ENCODE measurements around the gene CNN2. TPM values are rescaled to one million over a fixed set of nuclear protein-coding genes. Genes with fewer than 3 reads are reported as not detected.
A peak's percentile ranks its signal among the peaks of the same experiment; 100 is the strongest.

CNN2 gene
- total RNA-seq, 2 experiments from 2014 or later, result 417 to 455 TPM

DNA sequence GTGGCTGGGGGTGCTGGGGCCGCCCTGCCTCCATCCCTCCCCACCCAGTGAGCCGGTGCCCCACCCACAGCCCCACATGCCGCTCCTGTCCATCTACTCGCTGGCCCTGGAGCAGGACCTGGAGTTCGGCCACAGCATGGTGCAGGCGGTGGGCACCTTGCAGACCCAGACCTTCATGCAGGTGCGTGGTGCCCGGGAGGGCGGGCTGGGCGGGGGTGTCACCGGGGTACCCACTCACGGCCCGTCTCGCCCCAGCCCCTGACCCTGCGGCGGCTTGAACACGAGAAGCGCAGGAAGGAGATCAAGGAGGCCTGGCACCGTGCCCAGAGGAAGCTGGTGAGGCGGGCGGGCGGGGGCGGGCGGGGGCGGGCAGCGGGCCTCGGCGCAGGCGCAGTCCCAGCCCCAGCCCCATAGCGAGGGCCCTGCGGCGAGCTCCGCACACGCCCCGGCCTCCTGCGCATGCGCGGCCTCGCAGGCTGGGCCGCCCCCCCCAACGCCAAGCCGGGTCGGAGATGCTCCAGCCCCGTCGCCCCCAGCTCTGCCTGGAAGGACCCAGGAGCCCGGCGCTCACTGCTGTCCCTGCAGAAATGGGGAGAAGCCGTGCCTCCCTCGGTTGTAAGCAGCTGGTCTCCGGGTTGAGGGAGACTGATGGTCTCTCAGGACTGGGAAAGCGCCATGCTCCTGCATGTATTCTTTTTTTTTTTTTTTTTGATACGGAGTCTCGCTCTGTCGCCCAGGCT lies 48.3 kb downstream of the CNN2 start:
- H3K4me1 Mint-ChIP-seq (ENCODE audit: low read depth), result peaks cover 54% of the 10 kb centered on the region
- peak; percentile 15 for ATAC-seq
- POLR2A ChIA-PET, result interaction anchor here (0.6 to 9.3 kb wide), 10 partner anchors 9 to 194 kb away, joined by 3 to 113 read pairs (median 4); partner anchors contain the start of genes ARHGAP45 and CIRBP

GRCh38 chr19:1076046-1076386 lies 49.6 kb downstream of the CNN2 start:
- H3K4me1 Mint-ChIP-seq (ENCODE audit: low read depth), result peaks cover 65% of the 10 kb centered on the region
- ChIA-PET POLR2A (interaction anchor here (0.5 to 9.3 kb wide), 9 partner anchors 10 to 194 kb away, joined by 3 to 113 read pairs (median 4); partner anchors contain the start of genes ARHGAP45 and CIRBP), CTCF (interaction anchor here (0.7 to 3.4 kb wide), 7 partner anchors 9 to 191 kb away, joined by 3 to 25 read pairs (median 5); partner anchors contain the start of genes ABCA7 and ARHGAP45)
- H3K9me3 Mint-ChIP-seq (ENCODE audit: insufficient read depth), result no peaks in the 10 kb centered on the region
- peak overlapping the region; percentile 93 for H3K27ac Mint-ChIP-seq
- ATAC-seq (no peak), DNase-seq (no peak)
- peak overlapping the region; percentile 67 for H3K4me3 Mint-ChIP-seq
- H3K27me3 Mint-ChIP-seq (ENCODE audit: low read depth), result no peaks in the 10 kb centered on the region
- peaks cover 82% of the 10 kb centered on the region for H3K36me3 Mint-ChIP-seq (ENCODE audit: low read depth)

More for the DNA sequence above, 48.3 kb downstream of the CNN2 start:
- DNase-seq, result peak; percentile 91
- Mint-ChIP-seq H3K27me3 (ENCODE audit: low read depth) (no peaks in the 10 kb centered on the region), H3K9me3 (ENCODE audit: insufficient read depth) (no peaks in the 10 kb centered on the region), H3K36me3 (ENCODE audit: low read depth) (peaks cover 72% of the 10 kb centered on the region), H3K27ac (peak overlapping the region; percentile 93), H3K4me3 (peak overlapping the region; percentile 69)
- CTCF ChIA-PET, result interaction anchor here (0.7 to 3.4 kb wide), 6 partner anchors 10 to 192 kb away, joined by 3 to 25 read pairs (median 6); partner anchors contain the start of gene WDR18

GRCh38 chr19:1076951-1077350 lies 50.5 kb downstream of the CNN2 start:
- Mint-ChIP-seq H3K9me3 (ENCODE audit: insufficient read depth) (no peaks in the 10 kb centered on the region), H3K27me3 (ENCODE audit: low read depth) (no peaks in the 10 kb centered on the region), H3K4me1 (ENCODE audit: low read depth) (peaks cover 68% of the 10 kb centered on the region), H3K27ac (peak overlapping the region; percentile 93), H3K36me3 (ENCODE audit: low read depth) (peaks cover 85% of the 10 kb centered on the region), H3K4me3 (peak overlapping the region; percentile 85)
- DNase-seq, result peak; percentile 98
- POLR2A ChIA-PET, result interaction anchor here (1.0 to 9.3 kb wide), 5 partner anchors 11 to 57 kb away, joined by 3 to 113 read pairs (median 4); partner anchors contain the start of genes ABCA7 and ARHGAP45
- CTCF ChIA-PET, result interaction anchor here (0.6 to 3.4 kb wide), 3 partner anchors 10 to 13 kb away, joined by 3 to 25 read pairs (median 11); partner anchors contain the start of gene ARHGAP45
- ATAC-seq, result peak; percentile 83

- Mint-ChIP-seq H3K27me3 (ENCODE audit: low read depth) (no peaks in the 10 kb centered on the region), H3K9me3 (ENCODE audit: insufficient read depth) (no peaks in the 10 kb centered on the region), H3K36me3 (ENCODE audit: low read depth) (peaks cover 80% of the 10 kb centered on the region), H3K4me3 (peak overlapping the region; percentile 85), H3K27ac (peak overlapping the region; percentile 93), H3K4me1 (ENCODE audit: low read depth) (peaks cover 62% of the 10 kb centered on the region)
- CTCF ChIA-PET, result interaction anchor here (0.7 to 3.0 kb wide), 6 partner anchors 11 to 96 kb away, joined by 3 to 16 read pairs (median 4); partner anchors contain the start of genes ARHGAP45 and WDR18
- POLR2A ChIA-PET, result interaction anchor here (0.7 to 9.3 kb wide), 8 partner anchors 8 to 189 kb away, joined by 3 to 113 read pairs (median 4); partner anchors contain the start of gene ARHGAP45
- no peak for ATAC-seq
- DNase-seq, result peak; percentile 90
Observed at GRCh38 chr19:1079566-1080111, 53.2 kb downstream of the CNN2 start.

- Mint-ChIP-seq H3K9me3 (ENCODE audit: insufficient read depth) (no peaks in the 10 kb centered on the region), H3K36me3 (ENCODE audit: low read depth) (peaks cover 84% of the 10 kb centered on the region), H3K27me3 (ENCODE audit: low read depth) (no peaks in the 10 kb centered on the region), H3K4me1 (ENCODE audit: low read depth) (peaks cover 66% of the 10 kb centered on the region), H3K27ac (peak overlapping the region; percentile 67), H3K4me3 (peak overlapping the region; percentile 25)
- ATAC-seq (no peak), DNase-seq (no peak)
- ChIA-PET POLR2A (interaction anchor here (0.8 to 9.3 kb wide), 6 partner anchors 8 to 96 kb away, joined by 3 to 113 read pairs (median 6); partner anchors contain the start of gene ARHGAP45), CTCF (interaction anchor here (0.7 to 3.0 kb wide), 7 partner anchors 10 to 97 kb away, joined by 3 to 16 read pairs (median 3); partner anchors contain the start of genes ARHGAP45 and WDR18)
Observed at GRCh38 chr19:1080360-1081161, 54.2 kb downstream of the CNN2 start.

DNA sequence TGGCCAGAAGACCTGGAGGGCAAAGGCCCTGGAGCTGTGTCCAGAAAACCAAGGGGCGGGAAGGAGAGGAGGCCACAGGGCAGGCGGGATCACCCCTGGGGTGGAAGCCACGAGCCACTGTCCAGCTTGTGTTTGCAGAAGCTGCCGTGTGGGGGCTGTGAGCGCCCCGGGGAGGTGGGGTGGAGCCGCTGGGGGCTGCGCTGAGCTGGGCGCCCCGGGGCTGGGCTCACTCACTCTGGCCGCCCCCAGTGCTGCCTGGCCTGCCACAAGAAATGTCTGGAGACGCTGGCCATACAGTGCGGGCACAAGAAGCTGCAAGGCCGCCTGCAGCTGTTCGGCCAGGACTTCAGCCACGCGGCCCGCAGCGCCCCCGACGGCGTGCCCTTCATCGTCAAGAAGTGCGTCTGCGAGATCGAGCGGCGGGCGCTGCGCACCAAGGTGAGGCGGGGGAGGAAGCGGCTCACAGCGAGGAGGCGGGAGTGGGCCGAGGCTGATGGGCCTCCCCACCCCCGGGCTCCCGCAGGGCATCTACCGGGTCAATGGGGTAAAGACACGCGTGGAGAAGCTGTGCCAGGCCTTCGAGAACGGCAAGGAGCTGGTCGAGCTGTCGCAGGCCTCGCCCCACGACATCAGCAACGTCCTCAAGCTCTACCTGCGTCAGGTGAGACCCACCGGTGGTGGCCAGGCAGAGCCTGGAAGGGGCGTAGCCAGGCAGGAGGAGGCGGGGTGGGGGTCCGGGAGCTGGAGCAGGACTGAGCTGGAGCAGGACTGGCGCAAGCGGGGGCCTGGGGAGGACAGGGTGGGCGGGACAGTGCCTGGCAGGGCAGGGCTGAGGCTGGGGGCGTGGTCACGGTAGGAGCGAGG lies 55.1 kb downstream of the CNN2 start:
- H3K27ac Mint-ChIP-seq, result peak overlapping the region; percentile 78
- ChIA-PET CTCF (interaction anchor here (1.2 to 1.6 kb wide), 3 partner anchors 9 to 54 kb away, joined by 3 to 6 read pairs (median 4); no protein-coding TSS in a partner anchor), POLR2A (interaction anchor here (0.8 to 9.3 kb wide), 5 partner anchors 7 to 188 kb away, joined by 3 to 113 read pairs (median 6); partner anchors contain the start of genes ARHGAP45 and CIRBP)
- ATAC-seq (no peak), DNase-seq (no peak)
- no peaks in the 10 kb centered on the region for H3K9me3 Mint-ChIP-seq (ENCODE audit: insufficient read depth)
- H3K36me3 Mint-ChIP-seq (ENCODE audit: low read depth), result peaks cover 81% of the 10 kb centered on the region
- no peak overlapping the region for H3K4me3 Mint-ChIP-seq
- no peaks in the 10 kb centered on the region for H3K27me3 Mint-ChIP-seq (ENCODE audit: low read depth)
- H3K4me1 Mint-ChIP-seq (ENCODE audit: low read depth), result peaks cover 65% of the 10 kb centered on the region

DNA sequence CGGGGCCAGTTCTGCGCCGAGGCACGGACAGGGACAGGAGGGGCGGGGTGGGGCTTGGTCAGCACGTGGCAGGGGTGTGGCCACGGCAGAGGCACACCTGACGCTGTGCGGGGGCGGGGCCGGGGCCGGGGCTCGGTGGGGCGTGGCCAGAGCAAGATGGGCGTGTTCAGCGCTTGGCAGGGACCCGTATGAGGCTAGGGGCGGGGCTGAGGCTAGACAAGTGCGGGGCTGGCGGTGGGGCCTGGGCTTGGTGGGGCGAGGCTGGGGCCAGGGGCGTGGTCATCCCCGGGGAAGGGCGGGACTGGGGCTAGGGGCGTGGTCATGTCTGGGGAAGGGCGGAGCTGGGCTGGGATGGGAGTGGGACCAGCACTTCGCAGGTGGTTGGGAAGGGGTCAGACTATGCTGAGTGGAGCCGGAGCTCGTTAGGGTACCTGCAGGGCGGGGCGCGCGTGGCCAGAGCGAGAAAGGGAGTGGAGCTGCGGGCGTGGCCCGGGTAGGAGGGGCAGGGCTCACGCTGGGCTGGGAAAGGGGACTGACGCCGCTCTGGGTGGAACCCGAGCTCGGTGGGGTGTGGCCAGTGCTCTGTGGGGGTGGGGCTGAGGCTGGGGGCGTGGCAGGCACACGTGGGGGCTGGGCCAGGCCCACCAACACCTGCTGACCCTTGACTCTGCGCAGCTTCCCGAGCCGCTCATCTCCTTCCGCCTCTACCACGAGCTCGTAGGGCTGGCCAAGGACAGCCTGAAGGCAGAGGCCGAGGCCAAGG lies 55.9 kb downstream of the CNN2 start:
- ChIA-PET CTCF (interaction anchor here (1.5 to 1.6 kb wide), 2 partner anchors 8 to 18 kb away, joined by 4 to 6 read pairs; no protein-coding TSS in a partner anchor), POLR2A (interaction anchor here (0.6 to 9.3 kb wide), 6 partner anchors 6 to 187 kb away, joined by 3 to 113 read pairs (median 4); partner anchors contain the start of genes ARHGAP45 and CIRBP)
- Mint-ChIP-seq H3K4me3 (no peak overlapping the region), H3K27ac (peak overlapping the region; percentile 78), H3K36me3 (ENCODE audit: low read depth) (peaks cover 74% of the 10 kb centered on the region), H3K4me1 (ENCODE audit: low read depth) (peaks cover 66% of the 10 kb centered on the region), H3K27me3 (ENCODE audit: low read depth) (no peaks in the 10 kb centered on the region), H3K9me3 (ENCODE audit: insufficient read depth) (no peaks in the 10 kb centered on the region)
- peak; percentile 73 for ATAC-seq
- peak; percentile 93 for DNase-seq

GRCh38 chr19:1082928-1083816 lies 56.8 kb downstream of the CNN2 start:
- H3K27ac Mint-ChIP-seq, result no peak overlapping the region

More at GRCh38 chr19:1082928-1083816, 56.8 kb downstream of the CNN2 start:
- CTCF ChIA-PET, result interaction anchor here (1.5 to 1.6 kb wide), 2 partner anchors 8 to 18 kb away, joined by 4 to 6 read pairs; no protein-coding TSS in a partner anchor
- peaks cover 70% of the 10 kb centered on the region for H3K4me1 Mint-ChIP-seq (ENCODE audit: low read depth)
- DNase-seq (no peak), ATAC-seq (no peak)
- peaks cover 73% of the 10 kb centered on the region for H3K36me3 Mint-ChIP-seq (ENCODE audit: low read depth)
- no peak overlapping the region for H3K4me3 Mint-ChIP-seq
- POLR2A ChIA-PET, result interaction anchor here (0.6 to 9.3 kb wide), 4 partner anchors 7 to 17 kb away, joined by 3 to 113 read pairs (median 6); partner anchors contain the start of gene ARHGAP45
- no peaks in the 10 kb centered on the region for H3K27me3 Mint-ChIP-seq (ENCODE audit: low read depth)
- H3K9me3 Mint-ChIP-seq (ENCODE audit: insufficient read depth), result no peaks in the 10 kb centered on the region

Measured in activated CD8-positive, alpha-beta T cell treated with anti-CD3 and anti-CD28 coated beads, Interleukin-2, amount 10 ng/mL, durations not matched to agents 7 days and 5 days (primary cell).